WI38 (cell line): ENCODE results near the gene RSPO4.

Experiments
- H3K4me3 ChIP-seq: 2 replicates; pipeline ENCODE4 v1.5.1; 2011; ENCODE audit warnings: low read depth, mild to moderate bottlenecking, control low read depth, low read length
- CTCF ChIP-seq: IDR thresholded peaks from 2 replicates; pipeline ENCODE4 v1.5.1; 2012; ENCODE audit warnings: low read depth, mild to moderate bottlenecking, control low read depth, low read length

Gene RSPO4

GRCh38 chr20:940926-941325, 61.2 kb downstream of the RSPO4 start:
- no peak overlapping the region for H3K4me3 ChIP-seq
- TF ChIP-seq CTCF = no peak

- no peak overlapping the region for H3K4me3 ChIP-seq
- TF ChIP-seq CTCF = no peak
These were observed 62.5 kb downstream of the RSPO4 start for GRCh38 chr20:939606-940005.

GRCh38 chr20:934186-934840, 67.8 kb downstream of the RSPO4 start:
- no peak overlapping the region for H3K4me3 ChIP-seq
- TF ChIP-seq CTCF = no peak

- no peak overlapping the region for H3K4me3 ChIP-seq
- no peak for TF ChIP-seq CTCF
These were observed 69.1 kb downstream of the RSPO4 start for GRCh38 chr20:933029-933428.

GRCh38 chr20:931401-931800, 70.7 kb downstream of the RSPO4 start:
- H3K4me3 ChIP-seq = no peak overlapping the region
- no peak for TF ChIP-seq CTCF

- no peak overlapping the region for H3K4me3 ChIP-seq
- TF ChIP-seq CTCF = no peak
These were observed 75.4 kb downstream of the RSPO4 start for GRCh38 chr20:926670-927069.

- no peak for TF ChIP-seq CTCF
- H3K4me3 ChIP-seq = no peak overlapping the region
These were observed 76.6 kb downstream of the RSPO4 start for GRCh38 chr20:925516-925915.
